ENCODE measurements around the gene DGKA.

GRCh38 chr12:55969356-55969755 lies 38.4 kb downstream of the DGKA start:
- TF ChIP-seq POLR2A (IDR thresholded peaks at IDR 0.05) (no peak), CTCF (IDR thresholded peaks at IDR 0.05) (no peak)
